Activated CD4-positive, CD25-positive, alpha-beta regulatory T cell treated with anti-CD3 and anti-CD28 coated beads, Interleukin-2, amount 50 U/mL, for 72 hours (primary cell): Measurements from ENCODE around the gene GDF2.

ENCODE experiments used
- DNase-seq: peaks from one replicate; pipeline ENCODE4 v3.0.0; 2021

Gene GDF2

DNA sequence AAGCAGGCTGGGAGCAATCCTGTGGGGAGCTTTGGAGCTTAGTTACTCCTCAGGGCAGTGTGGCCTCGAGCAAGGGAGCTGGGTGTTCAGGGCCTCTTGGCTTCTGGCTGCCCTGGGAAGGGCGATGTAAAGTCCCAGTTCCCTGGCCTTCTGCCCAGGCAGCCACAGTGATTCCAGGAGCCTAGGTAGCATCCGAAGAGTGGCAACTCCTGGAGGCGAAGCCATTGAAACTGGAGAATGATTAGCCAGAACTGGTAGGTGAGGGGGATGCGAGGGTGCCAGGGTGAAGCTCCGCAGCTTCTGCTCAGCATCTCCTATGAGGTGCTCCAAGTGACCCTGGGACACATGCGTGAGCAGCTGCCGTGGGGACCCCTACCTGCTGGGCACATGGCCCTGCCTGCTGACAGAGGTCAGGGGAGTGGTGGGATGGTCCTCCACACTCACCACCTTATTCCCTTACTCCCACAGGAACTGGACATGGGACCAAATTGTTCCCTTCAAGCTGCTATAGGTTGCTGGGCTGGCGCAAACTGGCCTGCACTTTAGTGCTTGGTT lies 7.8 kb upstream of the GDF2 start:
- DNase-seq = no peak

DNA sequence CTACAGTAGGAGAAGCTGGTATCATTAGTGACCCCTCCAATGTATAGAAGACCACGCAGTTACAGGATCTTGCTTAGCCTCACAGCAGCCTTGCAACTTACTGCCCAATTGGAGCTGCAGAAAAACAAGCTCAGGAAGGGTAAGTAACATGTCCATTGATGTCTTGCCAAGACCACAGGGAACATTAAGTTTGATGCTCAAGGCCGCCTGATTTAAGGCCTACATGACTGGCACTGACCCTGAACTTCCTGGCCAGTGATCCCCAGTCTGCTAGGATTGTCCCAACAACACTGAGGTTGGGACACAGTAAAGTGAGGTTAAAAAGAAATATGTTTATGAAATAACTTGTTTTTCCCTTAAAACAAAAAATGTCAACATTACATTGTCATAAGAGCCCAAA lies 6.8 kb upstream of the GDF2 start:
- DNase-seq = no peak

DNA sequence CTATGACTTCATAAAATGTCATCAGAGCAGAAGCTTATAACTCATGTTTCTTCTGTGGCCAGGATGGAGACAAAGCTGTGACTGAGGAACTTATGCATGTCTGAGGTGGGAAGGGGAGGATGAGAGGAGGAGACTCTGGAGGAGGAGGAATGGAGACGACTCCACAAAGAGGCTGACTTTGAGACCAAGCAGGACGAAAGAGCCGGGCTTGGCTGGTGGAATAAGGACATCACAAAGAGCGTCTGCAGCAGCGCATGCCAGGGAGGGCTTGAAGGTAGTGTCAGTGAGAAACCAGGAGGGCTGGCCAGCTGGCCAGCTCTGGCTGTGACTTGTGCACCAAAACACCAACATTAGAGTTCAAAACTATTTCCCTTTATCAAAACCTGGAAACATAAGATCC lies 6.1 kb upstream of the GDF2 start:
- no peak for DNase-seq

DNA sequence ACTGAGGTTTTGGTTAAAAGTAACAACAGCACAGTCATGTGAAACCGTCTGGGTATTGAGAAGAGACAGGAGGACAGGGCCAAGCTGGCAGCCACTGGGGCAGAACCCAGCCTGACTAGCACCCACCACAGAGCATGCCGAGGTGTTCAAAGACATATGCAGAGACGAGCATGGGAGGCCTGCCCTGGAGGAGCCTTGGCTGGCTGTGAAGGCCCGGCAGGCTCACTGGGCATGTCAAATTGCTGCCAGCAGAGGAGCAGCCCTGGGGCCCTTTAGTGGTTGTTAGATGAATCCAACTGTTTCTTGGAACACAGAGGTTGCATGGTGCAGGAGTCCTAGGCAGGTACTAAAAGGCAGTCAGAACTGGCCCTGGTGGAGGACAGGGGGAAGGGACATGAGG lies 5.0 kb upstream of the GDF2 start:
- no peak for DNase-seq

DNA sequence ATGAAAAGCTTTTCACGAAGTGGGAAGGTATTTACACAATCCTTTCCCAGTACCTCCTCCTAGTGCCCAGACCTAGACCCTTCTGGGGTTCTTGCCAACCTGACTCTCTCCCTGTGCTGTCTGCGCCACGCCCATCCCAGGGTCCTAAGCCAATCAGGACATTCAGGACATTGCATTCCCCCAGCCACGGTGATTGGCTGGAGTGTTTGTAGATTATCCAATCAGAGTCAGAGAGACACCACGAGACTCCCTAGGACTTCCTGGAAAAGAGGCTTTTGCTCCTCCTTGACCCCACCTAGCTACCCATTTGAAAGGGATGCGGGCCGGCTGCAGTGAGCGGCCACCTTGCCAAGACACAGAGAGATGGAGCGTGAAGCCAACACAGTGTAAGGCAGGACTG lies 3.5 kb upstream of the GDF2 start:
- DNase-seq = no peak

DNA sequence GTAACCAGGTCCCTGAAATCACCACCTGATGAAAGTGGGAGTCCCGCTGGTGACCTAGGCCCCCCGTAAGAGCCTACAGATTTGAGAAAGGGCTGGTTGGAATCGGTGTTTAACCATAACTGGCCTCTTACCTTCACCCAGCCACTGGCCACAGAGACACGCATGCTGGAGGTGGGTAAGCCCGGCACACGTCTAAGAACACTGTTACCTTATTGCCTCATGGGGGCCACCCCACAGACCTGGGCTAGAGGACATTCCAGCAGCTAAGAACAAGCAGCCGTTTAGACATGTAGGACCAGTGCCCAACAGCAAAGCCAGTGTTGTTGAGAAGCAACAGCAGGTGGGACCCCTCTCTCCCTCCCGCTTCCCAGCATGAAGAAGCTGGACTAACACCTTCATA lies 2.5 kb upstream of the GDF2 start:
- no peak for DNase-seq

DNA sequence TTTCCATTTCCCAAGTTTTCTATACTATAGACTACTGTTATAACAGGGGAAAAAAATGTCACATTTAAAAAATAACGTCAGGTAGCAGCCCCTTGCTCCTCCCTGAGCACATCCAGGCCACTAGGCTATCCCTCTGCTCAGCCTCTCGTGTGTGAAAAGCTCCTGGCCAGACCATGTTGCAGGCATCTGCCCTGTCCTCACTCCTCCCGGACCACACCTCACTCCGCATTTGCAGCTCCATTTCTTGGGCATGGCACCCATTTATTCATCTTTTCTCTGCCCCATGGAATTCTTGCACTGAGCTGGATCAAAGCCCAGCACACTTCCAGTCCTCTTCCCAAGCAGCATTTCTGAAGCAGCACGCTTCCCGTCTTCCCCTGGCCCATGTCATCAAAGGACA lies 1.4 kb upstream of the GDF2 start:
- no peak for DNase-seq

DNA sequence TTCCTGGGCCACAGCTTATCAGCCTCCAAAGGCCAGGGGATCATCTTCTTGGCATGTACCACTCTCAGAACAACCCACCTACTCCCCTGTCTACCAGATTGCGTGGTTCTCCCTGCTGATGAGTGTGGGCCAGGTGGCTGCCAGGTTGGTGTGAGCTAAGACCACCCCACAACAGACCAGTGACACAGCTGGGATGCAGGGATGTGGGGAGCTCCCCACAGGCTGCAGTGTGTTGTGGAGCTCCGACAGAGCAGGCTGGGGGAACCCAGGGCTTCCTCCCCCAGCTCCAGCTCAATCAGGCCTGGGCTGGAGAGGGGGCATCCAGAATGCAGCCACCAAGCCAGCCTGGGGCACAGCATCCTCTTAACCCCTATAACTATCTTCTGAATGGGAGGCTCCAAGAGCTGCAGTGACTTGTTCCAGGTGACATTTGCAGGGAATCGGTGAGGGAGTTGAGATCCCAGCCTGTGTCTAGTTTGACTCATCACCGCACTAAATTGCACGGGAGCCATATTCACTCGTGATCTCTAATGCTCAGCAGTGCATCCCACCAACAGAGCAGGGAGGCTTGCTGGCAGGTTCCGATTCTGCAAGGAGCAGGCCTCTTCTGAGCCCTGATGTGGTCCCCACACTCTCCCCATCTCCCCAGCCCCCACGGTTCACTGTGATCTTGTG lies 596 bp upstream of the GDF2 start:
- DNase-seq = peak; percentile 12

DNA sequence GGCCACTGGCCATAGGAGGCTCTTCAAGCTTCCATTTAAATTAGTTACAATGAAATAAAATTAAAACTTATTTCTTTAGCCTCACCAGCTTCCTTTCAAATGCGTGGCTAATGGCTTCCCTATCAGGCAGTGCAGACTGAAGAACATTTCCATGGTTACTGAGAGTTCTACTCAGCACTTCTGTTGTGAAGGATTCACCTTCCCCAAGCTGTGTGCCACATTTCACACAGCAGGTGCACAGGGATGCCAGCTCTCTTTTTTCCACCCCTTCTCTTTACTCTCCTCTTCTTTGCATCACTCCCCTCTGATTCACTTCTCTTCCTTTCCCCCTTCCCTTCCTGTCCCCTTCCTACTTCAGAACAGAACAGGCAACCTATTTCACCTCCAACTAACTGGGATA lies 833 bp downstream of the GDF2 start:
- DNase-seq = no peak

DNA sequence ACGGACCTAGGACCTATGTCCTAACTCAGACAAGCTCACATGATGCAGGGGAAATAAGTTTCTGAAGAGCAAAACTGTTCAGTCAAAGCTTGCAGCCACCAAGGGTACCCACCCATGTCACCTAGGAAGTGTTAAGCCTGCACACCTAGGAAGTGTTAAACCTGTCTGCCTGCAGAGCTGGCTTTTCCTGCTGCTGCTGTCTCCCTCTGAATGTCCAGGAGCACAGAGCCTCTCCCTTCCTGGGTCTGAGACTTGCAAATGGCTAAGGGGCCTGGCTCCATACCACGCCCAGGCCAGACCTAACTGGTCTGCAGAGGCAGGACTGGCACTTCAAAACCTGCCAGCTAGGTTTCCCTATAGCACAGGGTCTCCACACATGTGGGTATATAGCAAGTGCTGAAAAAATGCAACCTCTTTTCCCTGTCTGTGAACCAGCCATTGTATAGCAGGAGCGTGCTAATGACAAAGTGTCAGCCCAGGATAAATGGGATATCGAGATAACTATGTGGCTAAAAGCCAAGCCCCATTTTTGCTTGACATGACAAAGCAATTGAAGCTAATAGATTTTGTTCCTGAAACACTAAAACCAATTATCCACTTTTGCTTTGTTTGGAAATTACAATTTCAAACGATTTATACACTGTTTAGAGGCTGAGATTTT lies 1.5 kb downstream of the GDF2 start:
- peak; percentile 14 for DNase-seq

DNA sequence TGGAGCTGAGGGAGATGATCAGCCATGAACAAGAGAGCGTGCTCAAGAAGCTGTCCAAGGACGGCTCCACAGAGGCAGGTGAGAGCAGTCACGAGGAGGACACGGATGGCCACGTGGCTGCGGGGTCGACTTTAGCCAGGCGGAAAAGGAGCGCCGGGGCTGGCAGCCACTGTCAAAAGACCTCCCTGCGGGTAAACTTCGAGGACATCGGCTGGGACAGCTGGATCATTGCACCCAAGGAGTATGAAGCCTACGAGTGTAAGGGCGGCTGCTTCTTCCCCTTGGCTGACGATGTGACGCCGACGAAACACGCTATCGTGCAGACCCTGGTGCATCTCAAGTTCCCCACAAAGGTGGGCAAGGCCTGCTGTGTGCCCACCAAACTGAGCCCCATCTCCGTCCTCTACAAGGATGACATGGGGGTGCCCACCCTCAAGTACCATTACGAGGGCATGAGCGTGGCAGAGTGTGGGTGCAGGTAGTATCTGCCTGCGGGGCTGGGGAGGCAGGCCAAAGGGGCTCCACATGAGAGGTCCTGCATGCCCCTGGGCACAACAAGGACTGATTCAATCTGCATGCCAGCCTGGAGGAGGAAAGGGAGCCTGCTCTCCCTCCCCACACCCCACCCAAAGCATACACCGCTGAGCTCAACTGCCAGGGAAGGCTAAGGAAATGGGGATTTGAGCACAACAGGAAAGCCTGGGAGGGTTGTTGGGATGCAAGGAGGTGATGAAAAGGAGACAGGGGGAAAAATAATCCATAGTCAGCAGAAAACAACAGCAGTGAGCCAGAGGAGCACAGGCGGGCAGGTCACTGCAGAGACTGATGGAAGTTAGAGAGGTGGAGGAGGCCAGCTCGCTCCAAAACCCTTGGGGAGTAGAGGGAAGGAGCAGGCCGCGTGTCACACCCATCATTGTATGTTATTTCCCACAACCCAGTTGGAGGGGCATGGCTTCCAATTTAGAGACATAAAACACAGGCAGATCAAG lies 3.3 kb downstream of the GDF2 start:
- DNase-seq = peak; percentile 21

DNA sequence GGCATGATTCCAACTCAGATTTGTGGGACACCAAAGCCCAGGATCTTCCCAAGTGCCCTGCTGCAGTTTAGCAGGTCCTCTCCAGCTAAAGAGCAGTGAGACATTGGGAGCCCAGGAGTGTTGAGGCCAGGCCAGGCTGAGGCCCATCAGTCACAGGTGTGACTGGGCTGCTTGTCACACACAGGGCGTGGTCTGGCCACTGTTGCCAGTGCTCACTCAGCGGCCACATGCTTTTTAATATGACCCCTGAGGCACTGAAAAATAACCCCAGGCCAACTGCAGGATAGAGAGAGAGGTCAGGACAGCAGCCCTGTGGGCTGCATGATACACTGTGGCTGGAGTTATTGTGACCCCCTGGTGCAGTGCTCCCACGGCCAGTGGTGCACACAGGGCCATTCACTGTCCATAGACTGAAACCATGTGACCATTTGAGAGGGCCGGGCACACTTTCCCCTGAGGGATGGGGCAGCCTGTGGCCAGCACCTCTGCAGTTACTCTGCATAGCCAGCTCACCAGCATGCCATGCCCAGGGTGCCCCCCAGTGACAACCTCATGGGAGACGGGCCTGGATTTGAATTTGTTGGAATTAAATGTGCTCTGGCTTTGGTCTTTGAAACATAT lies 4.2 kb downstream of the GDF2 start:
- peak; percentile 14 for DNase-seq

DNA sequence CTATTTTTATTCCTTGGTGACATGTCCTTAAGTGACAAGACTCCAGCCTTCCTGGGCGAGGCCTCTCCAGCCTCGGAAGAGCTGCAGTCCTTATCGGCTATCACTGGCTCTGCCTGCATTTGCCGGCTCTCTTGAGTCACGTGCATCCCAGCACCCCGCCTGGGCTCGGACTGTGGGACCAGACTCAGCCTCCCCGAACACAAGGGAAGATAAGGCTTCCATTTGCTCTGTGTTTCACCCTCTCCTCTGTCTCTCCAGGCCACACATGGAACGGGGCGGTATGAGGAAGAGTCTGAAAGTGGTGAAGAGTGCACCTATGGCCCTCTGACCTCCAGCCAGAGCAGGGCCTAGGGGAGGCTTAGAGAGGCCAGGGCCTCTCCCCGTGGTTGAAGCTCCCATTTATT lies 4.7 kb downstream of the GDF2 start:
- DNase-seq = no peak

DNA sequence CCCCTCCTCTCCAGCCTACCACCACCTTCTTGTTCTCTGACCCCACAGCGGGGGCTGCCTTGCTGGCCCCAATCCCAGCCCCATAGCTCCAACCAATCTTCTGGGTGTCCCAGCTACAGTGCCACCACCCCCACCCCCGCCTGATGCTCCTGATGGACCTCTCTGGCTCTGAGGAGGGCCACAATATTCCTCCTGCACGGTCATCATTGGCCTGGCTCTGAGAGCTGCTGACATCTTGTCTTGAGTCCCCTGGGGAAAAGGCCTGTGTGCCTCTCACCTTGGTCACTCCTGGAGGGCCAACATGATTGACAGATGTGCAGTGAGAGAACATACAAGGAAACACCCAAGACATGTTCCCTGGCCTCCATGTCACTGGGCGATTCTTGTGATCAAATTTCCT lies 7.6 kb downstream of the GDF2 start:
- peak; percentile 6 for DNase-seq

DNA sequence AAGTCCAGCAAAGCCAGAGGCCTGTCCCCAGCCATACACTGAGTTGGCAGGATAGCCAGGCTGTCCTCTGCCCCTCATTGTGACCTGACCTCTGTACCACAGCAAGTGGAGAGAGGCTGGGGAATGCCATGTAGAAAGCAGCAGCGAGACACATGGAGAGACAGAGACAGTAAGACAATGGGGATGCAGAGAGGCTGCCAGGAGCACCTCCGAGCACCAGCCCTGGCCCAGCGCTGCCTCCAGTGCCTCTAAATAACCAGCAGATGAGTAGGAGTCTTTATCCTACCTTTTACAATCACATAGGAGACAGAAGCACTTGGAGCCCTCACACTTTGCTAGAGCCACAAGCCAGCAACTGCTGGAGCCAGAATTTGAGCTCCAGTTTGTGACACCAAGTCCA lies 8.1 kb downstream of the GDF2 start:
- peak; percentile 6 for DNase-seq

DNA sequence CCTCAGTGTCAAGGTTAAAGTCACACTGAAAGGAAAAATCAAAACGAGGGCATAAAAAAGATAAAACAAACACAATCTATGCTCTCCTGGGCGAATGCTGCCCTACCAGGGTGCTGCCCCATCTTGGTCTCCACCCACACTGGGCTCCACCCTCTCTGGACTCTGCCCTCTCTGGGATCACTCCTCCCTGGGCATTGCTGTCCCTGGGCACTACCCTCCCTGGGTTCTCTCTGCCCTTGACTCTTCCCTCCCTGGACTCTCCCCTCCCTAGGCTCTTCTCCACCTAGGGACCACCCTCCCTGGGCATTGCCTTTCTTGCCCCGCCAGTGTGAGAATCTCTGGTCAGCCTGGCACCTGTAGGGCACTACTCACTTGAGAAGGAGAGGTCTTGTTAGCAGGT lies 8.6 kb downstream of the GDF2 start:
- no peak for DNase-seq

DNA sequence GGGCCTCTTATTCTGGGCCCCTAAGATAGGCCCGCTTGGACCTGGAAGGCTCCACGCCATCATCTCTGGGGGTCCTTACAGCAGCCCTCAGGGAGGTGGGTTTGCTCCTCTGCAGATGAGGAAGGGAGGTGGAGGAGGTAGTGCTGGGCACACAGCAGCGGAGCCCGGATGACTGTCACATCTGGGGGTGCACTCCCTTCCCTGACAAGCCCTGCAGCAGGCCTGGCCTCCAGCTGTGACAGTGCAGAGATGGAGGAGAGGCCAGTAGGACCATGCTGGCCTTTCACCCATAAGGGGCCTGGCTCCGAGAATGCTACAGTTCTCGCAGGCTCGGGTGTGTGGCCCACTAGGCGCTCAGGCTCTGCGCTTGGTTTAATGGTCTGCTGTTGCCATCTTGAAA lies 9.2 kb downstream of the GDF2 start:
- DNase-seq = no peak

DNA sequence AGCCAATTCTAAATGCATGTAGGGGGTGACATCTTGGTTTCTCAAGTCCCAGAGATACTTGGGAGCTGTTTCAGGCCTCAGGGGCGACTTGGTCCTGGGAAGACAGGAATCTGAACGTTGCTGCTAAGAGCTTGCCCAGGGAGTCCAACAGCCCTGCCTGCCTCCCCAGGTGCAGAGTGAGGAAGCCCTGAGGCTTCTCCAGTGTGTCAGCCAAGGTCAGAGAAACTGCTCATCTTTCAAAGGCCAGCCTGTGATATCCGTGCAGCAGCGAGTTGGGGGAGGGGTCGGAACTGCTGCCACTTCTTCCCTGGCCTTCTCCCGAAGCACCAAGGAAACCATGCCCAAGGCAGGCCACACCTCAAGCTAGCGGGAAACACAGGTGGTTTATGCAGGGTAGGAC lies 9.7 kb downstream of the GDF2 start:
- DNase-seq = no peak

DNA sequence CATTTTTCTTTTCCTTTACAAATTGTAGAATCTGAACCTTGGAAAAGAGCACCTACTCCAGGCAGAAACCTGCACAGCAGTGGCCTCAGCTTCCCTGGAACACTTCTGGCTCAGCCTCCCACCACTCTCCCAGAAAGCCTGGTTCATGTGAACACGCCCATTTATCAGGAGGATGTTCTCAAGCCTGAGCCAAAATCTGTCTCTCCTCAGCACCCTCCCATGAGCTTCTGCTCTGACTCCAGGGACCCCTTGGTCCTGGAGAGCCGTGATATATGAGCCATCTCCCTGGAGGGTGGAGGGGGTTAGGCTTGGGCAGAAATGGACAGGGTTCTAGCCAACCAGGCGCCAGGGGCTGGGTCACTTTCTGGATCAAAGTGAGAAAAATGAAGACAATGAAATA lies 10.1 kb downstream of the GDF2 start:
- no peak for DNase-seq

DNA sequence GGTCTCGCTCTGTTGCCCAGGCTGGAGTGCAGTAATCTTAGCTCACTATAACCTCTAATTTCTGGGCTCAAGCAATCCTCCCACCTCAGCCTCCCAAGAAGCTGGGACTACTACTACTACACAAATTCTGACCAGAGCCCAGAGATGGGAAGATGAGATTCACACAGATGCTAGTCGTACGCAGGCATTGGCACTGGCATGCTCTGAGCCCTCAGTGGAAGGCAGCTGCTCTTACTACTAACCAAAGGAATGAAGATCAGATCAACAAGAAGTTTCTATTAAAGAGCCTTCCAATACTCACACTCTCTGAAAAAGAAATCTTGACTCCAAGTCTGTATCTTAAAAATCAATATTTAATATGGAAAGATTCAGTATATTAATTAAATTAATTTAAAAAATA lies 10.7 kb downstream of the GDF2 start:
- DNase-seq = no peak

DNA sequence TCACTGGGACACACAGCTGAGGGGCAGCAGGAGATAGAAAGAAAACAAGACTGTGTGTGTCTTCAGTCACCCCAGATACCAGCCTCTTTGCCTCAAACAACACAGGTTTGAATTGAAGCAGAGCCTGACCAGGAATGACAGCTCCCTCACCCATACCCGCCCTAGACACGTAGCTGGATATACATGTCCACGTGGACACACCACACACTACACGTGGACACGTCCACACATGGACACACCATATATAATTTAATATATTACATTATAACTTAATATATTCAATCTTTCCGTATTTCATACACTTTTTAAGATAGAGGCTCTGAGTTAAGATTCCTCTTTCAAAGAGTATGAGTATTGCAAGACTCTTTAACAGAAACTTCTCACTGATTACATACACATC lies 11.3 kb downstream of the GDF2 start:
- no peak for DNase-seq

DNA sequence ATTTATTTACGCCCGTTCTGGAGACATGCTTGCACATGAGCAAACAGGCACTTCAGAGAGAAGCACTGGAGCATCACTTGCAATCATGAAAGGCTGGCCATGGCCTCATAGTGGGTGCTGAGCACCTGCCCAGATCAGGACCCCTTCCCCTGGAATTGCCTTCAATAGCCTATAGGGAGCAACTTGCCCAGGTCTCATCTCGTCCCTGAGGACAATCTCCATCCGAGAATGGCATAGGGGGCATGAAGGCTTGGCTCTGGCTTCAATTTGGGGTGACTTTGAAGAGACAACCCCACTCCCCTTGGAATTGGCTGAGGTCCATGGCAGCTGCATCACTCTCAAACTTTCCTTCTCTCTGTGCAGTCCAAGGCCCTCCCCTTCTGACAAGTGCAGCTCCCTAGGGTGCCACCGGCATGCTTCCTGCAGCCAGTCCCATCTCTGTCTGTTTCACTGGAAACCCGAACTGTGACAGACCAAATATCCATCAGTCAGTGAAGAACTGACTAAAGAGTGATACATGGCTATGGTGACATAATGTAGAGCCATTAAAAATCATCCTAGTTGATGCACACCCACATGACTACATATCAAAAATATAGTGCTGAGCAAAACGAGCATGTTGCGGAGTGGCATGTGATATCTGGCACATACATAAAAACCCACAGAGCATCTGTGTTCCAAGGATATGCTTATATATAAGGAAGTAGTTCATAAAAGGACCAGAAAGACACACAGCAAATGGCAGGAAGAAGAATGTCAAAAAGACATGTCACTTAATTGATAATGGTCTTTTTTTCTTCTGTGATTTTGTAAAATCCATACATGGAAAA lies 12.4 kb downstream of the GDF2 start:
- DNase-seq = no peak
